GM23338 (cell line): ENCODE results near the gene NFIC. TPM values are rescaled to one million over a fixed set of nuclear protein-coding genes. Genes with fewer than 3 reads are reported as not detected.

ENCODE experiments used
- ATAC-seq: fragments of 200-7000 bp; cut with Tn5 transposase; 3 replicates; pipeline ENCODE4 v1.9.1; 2020
- DNase-seq: peaks from one replicate; pipeline ENCODE4 v3.0.0-alpha.2; 2015; ENCODE audit warnings: low spot score
- H2AFZ ChIP-seq: fragments of 200-600 bp; sonication (generic); 2 replicates; pipeline ENCODE4 v1.8.0; 2016; ENCODE audit warnings: antibody characterized with exemption, mild to moderate bottlenecking, moderate library complexity
- H3F3A ChIP-seq: fragments of 200-600 bp; sonication (generic); replicated peaks from 2 replicates; pipeline ENCODE4 v1.8.0; 2017; ENCODE audit warnings: antibody characterized with exemption, mixed run types, low read depth
- H3K27ac ChIP-seq: fragments of 200-600 bp; sonication (generic); 2 replicates; pipeline ENCODE4 v1.6.1; 2016; ENCODE audit warnings: low read depth
- H3K27me3 ChIP-seq: fragments of 200-600 bp; sonication (generic); 2 replicates; pipeline ENCODE4 v1.8.0; 2016; ENCODE audit warnings: mild to moderate bottlenecking, mixed run types, moderate library complexity; ENCODE audit not compliant: insufficient read depth
- H3K36me3 ChIP-seq: fragments of 200-600 bp; sonication (generic); 2 replicates; pipeline ENCODE4 v1.8.0; 2016; ENCODE audit warnings: mild to moderate bottlenecking; ENCODE audit not compliant: insufficient read depth
- H3K4me1 ChIP-seq: fragments of 200-600 bp; sonication (generic); 2 replicates; pipeline ENCODE4 v1.8.0; 2016; ENCODE audit warnings: mild to moderate bottlenecking, moderate library complexity; ENCODE audit not compliant: insufficient read depth
- H3K4me2 ChIP-seq: fragments of 200-600 bp; sonication (generic); 2 replicates; pipeline ENCODE4 v1.7.1; 2017; ENCODE audit warnings: mixed run types
- H3K4me3 ChIP-seq: fragments of 200-600 bp; sonication (generic); 2 replicates; pipeline ENCODE4 v1.6.1; 2016; ENCODE audit warnings: mixed run types
- H3K79me2 ChIP-seq: fragments of 200-600 bp; sonication (generic); replicated peaks from 2 replicates; pipeline ENCODE4 v1.8.0; 2017; ENCODE audit warnings: mild to moderate bottlenecking; ENCODE audit not compliant: insufficient read depth
- H3K9me2 ChIP-seq: fragments of 200-600 bp; sonication (generic); 2 replicates; pipeline ENCODE4 v1.8.0; 2017; ENCODE audit not compliant: insufficient read depth
- H4K20me1 ChIP-seq: fragments of 200-600 bp; sonication (generic); replicated peaks from 2 replicates; pipeline ENCODE4 v1.8.0; 2017; ENCODE audit warnings: mild to moderate bottlenecking; ENCODE audit not compliant: insufficient read depth
- H3K27ac Mint-ChIP-seq: 2 replicates; pipeline ENCODE4 v1.8.0; 2020; ENCODE audit warnings: inconsistent platforms, mild to moderate bottlenecking, moderate library complexity, mixed read lengths
- H3K27me3 Mint-ChIP-seq: 3 replicates; pipeline ENCODE4 v1.8.0; 2022; ENCODE audit warnings: low read depth, mild to moderate bottlenecking, moderate library complexity, mixed read lengths, inconsistent platforms; ENCODE audit not compliant: insufficient read depth, poor library complexity
- H3K36me3 Mint-ChIP-seq: 3 replicates; pipeline ENCODE4 v1.8.0; 2021; ENCODE audit warnings: low read depth, mild to moderate bottlenecking, inconsistent platforms, moderate library complexity, mixed read lengths
- H3K4me1 Mint-ChIP-seq: 3 replicates; pipeline ENCODE4 v1.8.0; 2020; ENCODE audit warnings: mild to moderate bottlenecking, inconsistent platforms, mixed read lengths
- H3K4me3 Mint-ChIP-seq: 3 replicates; pipeline ENCODE4 v1.8.0; 2021; ENCODE audit warnings: moderate library complexity, mild to moderate bottlenecking, inconsistent platforms, mixed read lengths
- H3K9me3 Mint-ChIP-seq: 3 replicates; pipeline ENCODE4 v1.8.0; 2020; ENCODE audit warnings: moderate library complexity, mild to moderate bottlenecking, inconsistent platforms, mixed read lengths
- CREB1 ChIP-seq: fragments of 250-450 bp; sonication (Bioruptor Pico); IDR thresholded peaks from 2 replicates; pipeline ENCODE4 v1.5.0; 2020; ENCODE audit warnings: low read depth, mild to moderate bottlenecking, moderate library complexity
- ETS1 ChIP-seq: IDR thresholded peaks from 2 replicates; pipeline ENCODE4 v1.6.1; 2016; ENCODE audit warnings: antibody characterized with exemption
- EZH2 ChIP-seq: fragments of 200-600 bp; sonication (generic); IDR thresholded peaks from one replicate; pipeline ENCODE4 v1.8.0; 2017; ENCODE audit warnings: antibody characterized with exemption, mild to moderate bottlenecking, low read depth; ENCODE audit not compliant: unreplicated experiment
- EZH2phosphoT487 ChIP-seq: fragments of 200-600 bp; sonication (generic); IDR thresholded peaks from one replicate; pipeline ENCODE4 v1.8.1; 2018; ENCODE audit warnings: antibody characterized with exemption; ENCODE audit not compliant: unreplicated experiment
- JUNB ChIP-seq: IDR thresholded peaks from one replicate; pipeline ENCODE4 v1.6.1; 2016; ENCODE audit warnings: antibody characterized with exemption; ENCODE audit not compliant: unreplicated experiment
- NANOG ChIP-seq: IDR thresholded peaks from 2 replicates; pipeline ENCODE4 v1.6.1; 2016; ENCODE audit warnings: antibody characterized with exemption, borderline replicate concordance
- POLR2AphosphoS5 ChIP-seq: IDR thresholded peaks from 2 replicates; pipeline ENCODE4 v1.6.1; 2016; ENCODE audit warnings: antibody characterized with exemption, low read depth
- STAT1 ChIP-seq: IDR thresholded peaks from one replicate; pipeline ENCODE4 v1.6.1; 2016; ENCODE audit warnings: antibody characterized with exemption; ENCODE audit not compliant: unreplicated experiment
- ZNF114 ChIP-seq: fragments of 250-450 bp; sonication (Bioruptor Pico); IDR thresholded peaks from 2 replicates; pipeline ENCODE4 v1.5.0; 2020; ENCODE audit warnings: mild to moderate bottlenecking, moderate library complexity
- ZNF331 ChIP-seq: fragments of 250-450 bp; sonication (Bioruptor Pico); IDR thresholded peaks from 2 replicates; pipeline ENCODE4 v1.5.0; 2020; ENCODE audit warnings: low read depth, mild to moderate bottlenecking, moderate library complexity
- polyA plus RNA-seq: library from polyadenylated mRNA; unstranded; fragments of >200 nt; fragmentation: Nextera tagmentation; extraction: Ambion mirVana; gene quantifications from 2 replicates; pipeline ENCODE4 v1.2.1, GENCODE V29; 2016
- total RNA-seq: library from RNA; depleted of rRNA; stranded (reverse); fragments of >200 nt; shearing (Covaris generic); gene quantifications from 2 replicates; pipeline ENCODE4 v1.2.3, GENCODE V29; 2014
- TF ChIP-seq, protein P1 (sequence below), 2 experiments: fragments of 200-600 bp in 1 of 2; sonication (generic) in 1 of 2; conservative IDR thresholded peaks; 2 replicates each; pipeline versions ENCODE4 v1.5.1 to v1.6.1; 2016 to 2017; ENCODE audit warnings: antibody characterized with exemption in 2 of 2, low read depth in 2 of 2, mild to moderate bottlenecking in 2 of 2, moderate library complexity in 1 of 2
- TF ChIP-seq, protein P2 (sequence below): IDR thresholded peaks from one replicate; pipeline ENCODE4 v1.6.1; 2018; ENCODE audit warnings: antibody characterized with exemption; ENCODE audit not compliant: unreplicated experiment
- TF ChIP-seq, protein P3 (sequence below): fragments of 250-450 bp; sonication (Bioruptor Pico); IDR thresholded peaks from 2 replicates; pipeline ENCODE4 v1.5.0; 2020; ENCODE audit warnings: mild to moderate bottlenecking, moderate library complexity

Gene NFIC
- total and polyA plus RNA-seq, 2 experiments from 2014 or later, result 1.3 to 5.3 TPM

DNA sequence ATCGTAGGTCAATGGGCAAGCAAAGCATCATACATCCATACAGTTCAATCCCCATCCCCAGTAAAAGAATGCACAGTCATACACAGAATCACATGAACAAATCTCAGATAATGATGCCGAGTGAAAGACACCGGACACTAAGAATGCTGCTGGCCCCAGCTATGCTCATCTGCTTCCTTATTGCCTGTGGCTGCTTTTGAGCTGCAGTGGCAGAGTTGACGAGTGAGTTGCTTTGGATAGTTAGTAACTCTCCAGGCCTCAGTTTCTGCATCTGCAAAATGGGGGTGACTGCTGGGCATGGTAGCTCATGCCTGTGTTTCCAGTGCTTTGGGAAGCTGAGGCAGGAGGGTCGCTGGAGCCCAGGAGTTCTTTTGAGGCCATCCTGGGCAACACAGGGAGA is 12.9 kb upstream of the NFIC start:
- H3K9me3 Mint-ChIP-seq, result no peaks in the 10 kb centered on the region
- no peak overlapping the region for H3K4me3 Mint-ChIP-seq
- Histone ChIP-seq H3F3A (peaks cover 9% of the 10 kb centered on the region; the same call in 1 of the 2 replicates), H3K4me2 (no peak overlapping the region), H3K36me3 (no peaks in the 10 kb centered on the region), H3K27ac (no peak overlapping the region), H3K4me1 (no peaks in the 10 kb centered on the region), H3K27me3 (peaks cover 78% of the 10 kb centered on the region), H3K79me2 (no peaks in the 10 kb centered on the region), H2AFZ (no peak overlapping the region), H3K9me2 (no peaks in the 10 kb centered on the region), H4K20me1 (peaks cover 14% of the 10 kb centered on the region; the same call in 1 of the 2 replicates), H3K4me3 (no peak overlapping the region)
- no peak for ATAC-seq
- no peak overlapping the region for H3K27ac Mint-ChIP-seq
- H3K27me3 Mint-ChIP-seq, result peaks cover 42% of the 10 kb centered on the region
- H3K36me3 Mint-ChIP-seq, result peaks cover 3% of the 10 kb centered on the region; the same call in 1 of the 3 replicates
- DNase-seq, result no peak
- H3K4me1 Mint-ChIP-seq, result peaks cover 5% of the 10 kb centered on the region; the same call in 2 of the 3 replicates
- TF ChIP-seq JUNB, result no peak
- TF ChIP-seq STAT1, result no peak
- TF ChIP-seq NANOG, result no peak
- no peak for TF ChIP-seq EZH2
- no peak for TF ChIP-seq POLR2AphosphoS5
- no peak for TF ChIP-seq EZH2phosphoT487
- no peak for TF ChIP-seq CREB1 (CRISPR knock-in tag)
- no peak for TF ChIP-seq ETS1
- TF ChIP-seq, protein P1, sequence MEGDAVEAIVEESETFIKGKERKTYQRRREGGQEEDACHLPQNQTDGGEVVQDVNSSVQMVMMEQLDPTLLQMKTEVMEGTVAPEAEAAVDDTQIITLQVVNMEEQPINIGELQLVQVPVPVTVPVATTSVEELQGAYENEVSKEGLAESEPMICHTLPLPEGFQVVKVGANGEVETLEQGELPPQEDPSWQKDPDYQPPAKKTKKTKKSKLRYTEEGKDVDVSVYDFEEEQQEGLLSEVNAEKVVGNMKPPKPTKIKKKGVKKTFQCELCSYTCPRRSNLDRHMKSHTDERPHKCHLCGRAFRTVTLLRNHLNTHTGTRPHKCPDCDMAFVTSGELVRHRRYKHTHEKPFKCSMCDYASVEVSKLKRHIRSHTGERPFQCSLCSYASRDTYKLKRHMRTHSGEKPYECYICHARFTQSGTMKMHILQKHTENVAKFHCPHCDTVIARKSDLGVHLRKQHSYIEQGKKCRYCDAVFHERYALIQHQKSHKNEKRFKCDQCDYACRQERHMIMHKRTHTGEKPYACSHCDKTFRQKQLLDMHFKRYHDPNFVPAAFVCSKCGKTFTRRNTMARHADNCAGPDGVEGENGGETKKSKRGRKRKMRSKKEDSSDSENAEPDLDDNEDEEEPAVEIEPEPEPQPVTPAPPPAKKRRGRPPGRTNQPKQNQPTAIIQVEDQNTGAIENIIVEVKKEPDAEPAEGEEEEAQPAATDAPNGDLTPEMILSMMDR (conservative IDR thresholded peaks at IDR 0.05; ENCODE audit: low read depth in 2 of 2), result no peak
- no peak for TF ChIP-seq ZNF114 (CRISPR knock-in tag)
- no peak for TF ChIP-seq ZNF331 (CRISPR knock-in tag)
- TF ChIP-seq, protein P2, sequence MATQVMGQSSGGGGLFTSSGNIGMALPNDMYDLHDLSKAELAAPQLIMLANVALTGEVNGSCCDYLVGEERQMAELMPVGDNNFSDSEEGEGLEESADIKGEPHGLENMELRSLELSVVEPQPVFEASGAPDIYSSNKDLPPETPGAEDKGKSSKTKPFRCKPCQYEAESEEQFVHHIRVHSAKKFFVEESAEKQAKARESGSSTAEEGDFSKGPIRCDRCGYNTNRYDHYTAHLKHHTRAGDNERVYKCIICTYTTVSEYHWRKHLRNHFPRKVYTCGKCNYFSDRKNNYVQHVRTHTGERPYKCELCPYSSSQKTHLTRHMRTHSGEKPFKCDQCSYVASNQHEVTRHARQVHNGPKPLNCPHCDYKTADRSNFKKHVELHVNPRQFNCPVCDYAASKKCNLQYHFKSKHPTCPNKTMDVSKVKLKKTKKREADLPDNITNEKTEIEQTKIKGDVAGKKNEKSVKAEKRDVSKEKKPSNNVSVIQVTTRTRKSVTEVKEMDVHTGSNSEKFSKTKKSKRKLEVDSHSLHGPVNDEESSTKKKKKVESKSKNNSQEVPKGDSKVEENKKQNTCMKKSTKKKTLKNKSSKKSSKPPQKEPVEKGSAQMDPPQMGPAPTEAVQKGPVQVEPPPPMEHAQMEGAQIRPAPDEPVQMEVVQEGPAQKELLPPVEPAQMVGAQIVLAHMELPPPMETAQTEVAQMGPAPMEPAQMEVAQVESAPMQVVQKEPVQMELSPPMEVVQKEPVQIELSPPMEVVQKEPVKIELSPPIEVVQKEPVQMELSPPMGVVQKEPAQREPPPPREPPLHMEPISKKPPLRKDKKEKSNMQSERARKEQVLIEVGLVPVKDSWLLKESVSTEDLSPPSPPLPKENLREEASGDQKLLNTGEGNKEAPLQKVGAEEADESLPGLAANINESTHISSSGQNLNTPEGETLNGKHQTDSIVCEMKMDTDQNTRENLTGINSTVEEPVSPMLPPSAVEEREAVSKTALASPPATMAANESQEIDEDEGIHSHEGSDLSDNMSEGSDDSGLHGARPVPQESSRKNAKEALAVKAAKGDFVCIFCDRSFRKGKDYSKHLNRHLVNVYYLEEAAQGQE, result no peak
- TF ChIP-seq, protein P3, sequence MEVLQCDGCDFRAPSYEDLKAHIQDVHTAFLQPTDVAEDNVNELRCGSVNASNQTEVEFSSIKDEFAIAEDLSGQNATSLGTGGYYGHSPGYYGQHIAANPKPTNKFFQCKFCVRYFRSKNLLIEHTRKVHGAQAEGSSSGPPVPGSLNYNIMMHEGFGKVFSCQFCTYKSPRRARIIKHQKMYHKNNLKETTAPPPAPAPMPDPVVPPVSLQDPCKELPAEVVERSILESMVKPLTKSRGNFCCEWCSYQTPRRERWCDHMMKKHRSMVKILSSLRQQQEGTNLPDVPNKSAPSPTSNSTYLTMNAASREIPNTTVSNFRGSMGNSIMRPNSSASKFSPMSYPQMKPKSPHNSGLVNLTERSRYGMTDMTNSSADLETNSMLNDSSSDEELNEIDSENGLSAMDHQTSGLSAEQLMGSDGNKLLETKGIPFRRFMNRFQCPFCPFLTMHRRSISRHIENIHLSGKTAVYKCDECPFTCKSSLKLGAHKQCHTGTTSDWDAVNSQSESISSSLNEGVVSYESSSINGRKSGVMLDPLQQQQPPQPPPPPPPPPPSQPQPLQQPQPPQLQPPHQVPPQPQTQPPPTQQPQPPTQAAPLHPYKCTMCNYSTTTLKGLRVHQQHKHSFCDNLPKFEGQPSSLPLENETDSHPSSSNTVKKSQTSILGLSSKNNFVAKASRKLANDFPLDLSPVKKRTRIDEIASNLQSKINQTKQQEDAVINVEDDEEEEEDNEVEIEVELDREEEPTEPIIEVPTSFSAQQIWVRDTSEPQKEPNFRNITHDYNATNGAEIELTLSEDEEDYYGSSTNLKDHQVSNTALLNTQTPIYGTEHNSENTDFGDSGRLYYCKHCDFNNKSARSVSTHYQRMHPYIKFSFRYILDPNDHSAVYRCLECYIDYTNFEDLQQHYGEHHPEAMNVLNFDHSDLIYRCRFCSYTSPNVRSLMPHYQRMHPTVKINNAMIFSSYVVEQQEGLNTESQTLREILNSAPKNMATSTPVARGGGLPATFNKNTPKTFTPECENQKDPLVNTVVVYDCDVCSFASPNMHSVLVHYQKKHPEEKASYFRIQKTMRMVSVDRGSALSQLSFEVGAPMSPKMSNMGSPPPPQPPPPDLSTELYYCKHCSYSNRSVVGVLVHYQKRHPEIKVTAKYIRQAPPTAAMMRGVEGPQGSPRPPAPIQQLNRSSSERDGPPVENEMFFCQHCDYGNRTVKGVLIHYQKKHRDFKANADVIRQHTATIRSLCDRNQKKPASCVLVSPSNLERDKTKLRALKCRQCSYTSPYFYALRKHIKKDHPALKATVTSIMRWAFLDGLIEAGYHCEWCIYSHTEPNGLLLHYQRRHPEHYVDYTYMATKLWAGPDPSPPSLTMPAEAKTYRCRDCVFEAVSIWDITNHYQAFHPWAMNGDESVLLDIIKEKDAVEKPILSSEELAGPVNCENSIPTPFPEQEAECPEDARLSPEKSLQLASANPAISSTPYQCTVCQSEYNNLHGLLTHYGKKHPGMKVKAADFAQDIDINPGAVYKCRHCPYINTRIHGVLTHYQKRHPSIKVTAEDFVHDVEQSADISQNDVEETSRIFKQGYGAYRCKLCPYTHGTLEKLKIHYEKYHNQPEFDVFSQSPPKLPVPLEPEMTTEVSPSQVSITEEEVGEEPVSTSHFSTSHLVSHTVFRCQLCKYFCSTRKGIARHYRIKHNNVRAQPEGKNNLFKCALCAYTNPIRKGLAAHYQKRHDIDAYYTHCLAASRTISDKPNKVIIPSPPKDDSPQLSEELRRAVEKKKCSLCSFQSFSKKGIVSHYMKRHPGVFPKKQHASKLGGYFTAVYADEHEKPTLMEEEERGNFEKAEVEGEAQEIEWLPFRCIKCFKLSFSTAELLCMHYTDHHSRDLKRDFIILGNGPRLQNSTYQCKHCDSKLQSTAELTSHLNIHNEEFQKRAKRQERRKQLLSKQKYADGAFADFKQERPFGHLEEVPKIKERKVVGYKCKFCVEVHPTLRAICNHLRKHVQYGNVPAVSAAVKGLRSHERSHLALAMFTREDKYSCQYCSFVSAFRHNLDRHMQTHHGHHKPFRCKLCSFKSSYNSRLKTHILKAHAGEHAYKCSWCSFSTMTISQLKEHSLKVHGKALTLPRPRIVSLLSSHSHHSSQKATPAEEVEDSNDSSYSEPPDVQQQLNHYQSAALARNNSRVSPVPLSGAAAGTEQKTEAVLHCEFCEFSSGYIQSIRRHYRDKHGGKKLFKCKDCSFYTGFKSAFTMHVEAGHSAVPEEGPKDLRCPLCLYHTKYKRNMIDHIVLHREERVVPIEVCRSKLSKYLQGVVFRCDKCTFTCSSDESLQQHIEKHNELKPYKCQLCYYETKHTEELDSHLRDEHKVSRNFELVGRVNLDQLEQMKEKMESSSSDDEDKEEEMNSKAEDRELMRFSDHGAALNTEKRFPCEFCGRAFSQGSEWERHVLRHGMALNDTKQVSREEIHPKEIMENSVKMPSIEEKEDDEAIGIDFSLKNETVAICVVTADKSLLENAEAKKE (CRISPR knock-in tag), result no peak
